Activated naive CD4-positive, alpha-beta T cell treated with anti-CD3 and anti-CD28 coated beads, Interleukin-2, amount 10 ng/mL, durations not matched to agents 7 days and 5 days (primary cell): ENCODE results near the gene SIKE1.

Experiments
- CTCF ChIA-PET: fragments of 350-600 bp; sonication (Branson Sonifier 250); formaldehyde crosslinking; loops from one replicate; lab custom pipeline; 2021; ENCODE audit warnings: antibody characterized with exemption; lab: Charles Lee
- DNase-seq: peaks from one replicate; pipeline ENCODE4 v3.0.0-alpha.2; 2020
- H3K27ac Mint-ChIP-seq: one replicate; pipeline ENCODE4 v1.8.0; 2021; ENCODE audit warnings: mild to moderate bottlenecking, moderate library complexity, mixed read lengths
- H3K27me3 Mint-ChIP-seq: one replicate; pipeline ENCODE4 v1.8.0; 2021; ENCODE audit warnings: mild to moderate bottlenecking, mixed read lengths
- H3K36me3 Mint-ChIP-seq: one replicate; pipeline ENCODE4 v1.8.0; 2021; ENCODE audit warnings: mixed read lengths
- H3K4me1 Mint-ChIP-seq: one replicate; pipeline ENCODE4 v1.8.0; 2021; ENCODE audit warnings: mixed read lengths
- H3K4me3 Mint-ChIP-seq: one replicate; pipeline ENCODE4 v1.8.0; 2021; ENCODE audit warnings: mild to moderate bottlenecking, moderate library complexity, mixed read lengths
- H3K9me3 Mint-ChIP-seq: one replicate; pipeline ENCODE4 v1.8.0; 2021; ENCODE audit warnings: mixed read lengths

SIKE1 gene

DNA sequence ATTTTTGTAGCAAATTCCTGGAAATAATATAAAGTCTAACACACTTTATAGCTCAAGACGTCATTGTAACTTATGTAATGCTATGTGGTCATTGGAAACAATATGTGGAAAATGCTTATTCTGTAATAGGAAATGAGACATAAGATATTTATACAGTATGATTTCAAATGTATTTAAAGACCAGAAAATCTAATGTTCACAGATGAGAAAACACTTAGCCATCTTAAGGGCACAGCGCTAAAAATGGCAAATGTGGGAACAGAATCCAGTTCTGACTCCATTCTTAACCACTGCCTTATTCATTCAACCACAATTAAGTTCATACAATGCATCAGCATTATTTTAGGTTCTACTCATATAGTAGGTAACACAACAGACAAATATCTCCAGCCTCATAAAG, 35.2 kb downstream of the SIKE1 start:
- H3K4me3 Mint-ChIP-seq: no peak overlapping the region
- no peak for DNase-seq
- H3K9me3 Mint-ChIP-seq: no peaks in the 10 kb centered on the region
- no peaks in the 10 kb centered on the region for H3K27me3 Mint-ChIP-seq
- CTCF ChIA-PET: no interaction called here
- peaks cover 42% of the 10 kb centered on the region for H3K4me1 Mint-ChIP-seq
- H3K36me3 Mint-ChIP-seq: peaks cover 59% of the 10 kb centered on the region
- H3K27ac Mint-ChIP-seq: no peak overlapping the region

DNA sequence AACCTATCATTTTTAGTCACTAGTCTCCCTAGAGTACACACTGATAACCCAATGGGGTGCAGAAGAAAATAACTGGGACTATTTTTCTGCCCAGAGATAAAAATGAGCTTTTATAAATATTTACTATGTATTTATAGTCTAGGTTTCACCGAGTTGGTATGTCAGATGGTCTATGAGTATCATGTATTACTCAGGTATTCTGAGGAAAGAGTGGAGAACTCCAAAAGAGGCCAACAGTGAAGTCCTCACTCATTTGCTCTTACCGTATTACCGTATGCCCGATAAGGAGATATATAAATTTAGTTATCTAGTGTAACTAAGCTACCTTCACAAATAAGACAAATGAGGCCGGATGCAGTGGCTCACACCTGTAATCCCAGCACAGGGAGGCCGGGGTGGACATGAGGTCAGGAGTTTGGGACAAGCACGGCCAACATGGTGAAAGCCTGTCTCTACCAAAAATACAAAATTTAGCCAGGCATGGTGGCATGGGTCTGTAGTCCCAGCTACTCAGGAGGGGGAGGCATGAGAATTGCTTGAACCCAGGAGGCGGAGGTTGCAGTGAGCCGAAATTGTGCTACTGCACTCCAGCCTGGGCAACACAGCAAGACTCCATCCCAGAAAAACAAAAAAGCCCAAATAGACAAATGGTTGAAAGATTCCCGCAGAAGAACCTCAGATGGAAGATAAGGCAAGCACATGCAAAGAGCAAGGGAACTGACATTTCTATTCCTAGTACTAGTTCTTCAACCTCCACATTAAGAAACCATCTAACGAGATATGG, 38.3 kb downstream of the SIKE1 start:
- DNase-seq: no peak
- Mint-ChIP-seq H3K9me3 (no peaks in the 10 kb centered on the region), H3K27me3 (no peaks in the 10 kb centered on the region), H3K4me3 (no peak overlapping the region), H3K36me3 (peaks cover 54% of the 10 kb centered on the region), H3K4me1 (peaks cover 23% of the 10 kb centered on the region), H3K27ac (no peak overlapping the region)
- CTCF ChIA-PET: no interaction called here

- Mint-ChIP-seq H3K27ac (no peak overlapping the region), H3K4me3 (no peak overlapping the region), H3K4me1 (peaks cover 8% of the 10 kb centered on the region), H3K9me3 (no peaks in the 10 kb centered on the region), H3K36me3 (peaks cover 52% of the 10 kb centered on the region), H3K27me3 (no peaks in the 10 kb centered on the region)
- CTCF ChIA-PET: no interaction called here
- DNase-seq: no peak
These were observed 40.2 kb downstream of the SIKE1 start for GRCh38 chr1:114740331-114740730.

GRCh38 chr1:114737314-114737849, 43.1 kb downstream of the SIKE1 start:
- no peaks in the 10 kb centered on the region for H3K9me3 Mint-ChIP-seq
- H3K27me3 Mint-ChIP-seq: no peaks in the 10 kb centered on the region
- no peak overlapping the region for H3K27ac Mint-ChIP-seq
- H3K36me3 Mint-ChIP-seq: peaks cover 60% of the 10 kb centered on the region
- H3K4me1 Mint-ChIP-seq: peaks cover 7% of the 10 kb centered on the region
- CTCF ChIA-PET: interaction anchor here (0.7 kb wide), 1 partner anchor 20 kb away, joined by 3 read pairs; no protein-coding TSS in a partner anchor
- no peak overlapping the region for H3K4me3 Mint-ChIP-seq
- no peak for DNase-seq

DNA sequence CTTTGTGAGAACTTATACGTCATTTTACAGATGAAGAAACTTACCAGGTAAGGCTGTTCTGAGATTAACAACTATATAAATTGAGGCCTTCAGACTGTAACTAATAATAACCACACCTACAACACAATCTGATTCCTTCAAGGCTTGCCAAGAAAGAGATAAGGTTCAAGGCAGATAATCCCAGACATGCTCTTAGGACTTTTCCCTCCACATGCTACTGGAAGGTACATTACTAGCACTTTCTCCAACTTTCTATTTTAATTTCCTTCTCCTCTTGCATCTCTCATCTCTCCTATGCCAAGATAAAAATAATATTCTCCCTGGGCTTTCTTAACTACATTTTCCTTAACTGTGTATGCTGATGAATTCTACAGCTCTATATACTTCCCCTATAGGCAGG, 45.0 kb downstream of the SIKE1 start:
- CTCF ChIA-PET: no interaction called here

GRCh38 chr1:114729782-114730181, 50.7 kb downstream of the SIKE1 start:
- H3K27me3 Mint-ChIP-seq: no peaks in the 10 kb centered on the region
- CTCF ChIA-PET: no interaction called here
- no peaks in the 10 kb centered on the region for H3K9me3 Mint-ChIP-seq
- H3K4me3 Mint-ChIP-seq: no peak overlapping the region
- no peaks in the 10 kb centered on the region for H3K4me1 Mint-ChIP-seq
- H3K27ac Mint-ChIP-seq: no peak overlapping the region
- H3K36me3 Mint-ChIP-seq: peaks cover 76% of the 10 kb centered on the region
- DNase-seq: no peak

More for the DNA sequence above, 45.0 kb downstream of the SIKE1 start:
- Mint-ChIP-seq H3K4me3 (no peak overlapping the region), H3K9me3 (no peaks in the 10 kb centered on the region), H3K4me1 (no peaks in the 10 kb centered on the region), H3K36me3 (peaks cover 65% of the 10 kb centered on the region), H3K27me3 (no peaks in the 10 kb centered on the region), H3K27ac (no peak overlapping the region)
- no peak for DNase-seq

GRCh38 chr1:114728553-114728952, 51.9 kb downstream of the SIKE1 start:
- Mint-ChIP-seq H3K4me1 (no peaks in the 10 kb centered on the region), H3K36me3 (peaks cover 74% of the 10 kb centered on the region), H3K27ac (no peak overlapping the region), H3K27me3 (no peaks in the 10 kb centered on the region), H3K4me3 (no peak overlapping the region), H3K9me3 (no peaks in the 10 kb centered on the region)
- DNase-seq: no peak
- CTCF ChIA-PET: no interaction called here

GRCh38 chr1:114725230-114725629, 55.3 kb downstream of the SIKE1 start:
- no peaks in the 10 kb centered on the region for H3K27me3 Mint-ChIP-seq
- CTCF ChIA-PET: no interaction called here
- H3K27ac Mint-ChIP-seq: no peak overlapping the region
- H3K36me3 Mint-ChIP-seq: peaks cover 72% of the 10 kb centered on the region
- H3K9me3 Mint-ChIP-seq: no peaks in the 10 kb centered on the region
- no peak for DNase-seq
- no peaks in the 10 kb centered on the region for H3K4me1 Mint-ChIP-seq
- no peak overlapping the region for H3K4me3 Mint-ChIP-seq

- H3K27ac Mint-ChIP-seq: no peak overlapping the region
- no peaks in the 10 kb centered on the region for H3K9me3 Mint-ChIP-seq
- H3K27me3 Mint-ChIP-seq: no peaks in the 10 kb centered on the region
- CTCF ChIA-PET: no interaction called here
- no peak for DNase-seq
- no peak overlapping the region for H3K4me3 Mint-ChIP-seq
- no peaks in the 10 kb centered on the region for H3K4me1 Mint-ChIP-seq
- H3K36me3 Mint-ChIP-seq: peaks cover 75% of the 10 kb centered on the region
These were observed 56.6 kb downstream of the SIKE1 start for GRCh38 chr1:114723915-114724314.

- Mint-ChIP-seq H3K27ac (no peak overlapping the region), H3K9me3 (no peaks in the 10 kb centered on the region), H3K4me1 (no peaks in the 10 kb centered on the region), H3K4me3 (no peak overlapping the region), H3K36me3 (peaks cover 78% of the 10 kb centered on the region), H3K27me3 (no peaks in the 10 kb centered on the region)
- CTCF ChIA-PET: no interaction called here
- DNase-seq: no peak
These were observed 57.0 kb downstream of the SIKE1 start for GRCh38 chr1:114723457-114723856.

DNA sequence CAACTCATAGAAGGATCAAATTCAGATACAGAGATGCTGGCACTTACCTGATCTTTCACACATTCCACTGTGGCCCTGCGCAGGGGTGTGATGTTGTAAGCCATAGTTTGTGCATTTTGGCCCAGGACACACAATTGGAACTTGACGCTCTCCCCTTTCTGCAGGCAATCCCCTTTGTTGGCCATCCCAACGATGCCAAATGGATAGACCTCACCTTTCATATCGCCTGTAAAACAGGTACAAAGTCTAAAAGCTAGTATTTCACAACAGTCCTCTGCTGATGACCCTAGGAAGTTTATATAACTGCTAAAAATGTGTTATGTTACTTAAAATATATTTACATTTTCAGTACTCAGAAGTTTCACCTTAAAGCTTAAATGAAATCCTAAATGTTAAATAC, 60.0 kb downstream of the SIKE1 start:
- Mint-ChIP-seq H3K27me3 (no peaks in the 10 kb centered on the region), H3K36me3 (peaks cover 73% of the 10 kb centered on the region), H3K4me1 (peaks cover 14% of the 10 kb centered on the region), H3K9me3 (no peaks in the 10 kb centered on the region), H3K27ac (no peak overlapping the region), H3K4me3 (no peak overlapping the region)
- no peak for DNase-seq
- CTCF ChIA-PET: no interaction called here
